Fibroblast of skin of right biceps (primary cell): ENCODE results near the gene MPC1.
"Not testable (repeated sequence)": the region's sequence is repeated elsewhere in the genome, so short reads cannot be mapped to it uniquely, and the experiment has no call there.

Experiments used
- DNase-seq: peaks from one replicate; pipeline ENCODE4 v3.0.0-alpha.2; 2013

MPC1 gene

GRCh38 chr6:166405386-166405785, 22.6 kb upstream of the MPC1 start:
- no peak for DNase-seq

- DNase-seq: peak; percentile 69
Observed at GRCh38 chr6:166402582-166403277, 20.0 kb upstream of the MPC1 start.

GRCh38 chr6:166400649-166401250, 18.0 kb upstream of the MPC1 start:
- peak; percentile 58 for DNase-seq

- DNase-seq: no peak
Observed at GRCh38 chr6:166400181-166400580, 17.4 kb upstream of the MPC1 start.

- DNase-seq: no peak
Observed at GRCh38 chr6:166398348-166398747, 15.6 kb upstream of the MPC1 start.

- DNase-seq: no peak
Observed at GRCh38 chr6:166397849-166398248, 15.1 kb upstream of the MPC1 start.

GRCh38 chr6:166395778-166396177, 13.0 kb upstream of the MPC1 start:
- no peak for DNase-seq

- no peak for DNase-seq
Observed at GRCh38 chr6:166395351-166395750, 12.6 kb upstream of the MPC1 start.

- DNase-seq: no peak
Observed at GRCh38 chr6:166394036-166394892, 11.5 kb upstream of the MPC1 start.

GRCh38 chr6:166393535-166393823, 10.7 kb upstream of the MPC1 start:
- DNase-seq: no peak

GRCh38 chr6:166392755-166393534, 10.2 kb upstream of the MPC1 start:
- DNase-seq: not testable (repeated sequence)

GRCh38 chr6:166389119-166389518, 6.4 kb upstream of the MPC1 start:
- DNase-seq: no peak

GRCh38 chr6:166388290-166389004, 5.7 kb upstream of the MPC1 start:
- DNase-seq: no peak

- no peak for DNase-seq
Observed at GRCh38 chr6:166387642-166388289, 5.0 kb upstream of the MPC1 start.

- not testable (repeated sequence) for DNase-seq
Observed at GRCh38 chr6:166387098-166387497, 4.4 kb upstream of the MPC1 start.

- no peak for DNase-seq
Observed at GRCh38 chr6:166386111-166386510, 3.4 kb upstream of the MPC1 start.

- not testable (repeated sequence) for DNase-seq
Observed at GRCh38 chr6:166383802-166384363, 1.1 kb upstream of the MPC1 start.

- DNase-seq: no peak
Observed at GRCh38 chr6:166382500-166382932, 224 bp downstream of the MPC1 start.

- DNase-seq: peak; percentile 41
Observed at GRCh38 chr6:166381733-166382499, 824 bp downstream of the MPC1 start.

- no peak for DNase-seq
Observed at GRCh38 chr6:166381381-166381732, 1.4 kb downstream of the MPC1 start.

- DNase-seq: no peak
Observed at GRCh38 chr6:166379800-166380199, 2.9 kb downstream of the MPC1 start.
